ENCODE measurements around the gene LCE7A. TPM values are rescaled to one million over a fixed set of nuclear protein-coding genes. Genes with fewer than 3 reads are reported as not detected.

LCE7A gene
- total RNA-seq, 1 donor from 2014 or later, result not detected

DNA sequence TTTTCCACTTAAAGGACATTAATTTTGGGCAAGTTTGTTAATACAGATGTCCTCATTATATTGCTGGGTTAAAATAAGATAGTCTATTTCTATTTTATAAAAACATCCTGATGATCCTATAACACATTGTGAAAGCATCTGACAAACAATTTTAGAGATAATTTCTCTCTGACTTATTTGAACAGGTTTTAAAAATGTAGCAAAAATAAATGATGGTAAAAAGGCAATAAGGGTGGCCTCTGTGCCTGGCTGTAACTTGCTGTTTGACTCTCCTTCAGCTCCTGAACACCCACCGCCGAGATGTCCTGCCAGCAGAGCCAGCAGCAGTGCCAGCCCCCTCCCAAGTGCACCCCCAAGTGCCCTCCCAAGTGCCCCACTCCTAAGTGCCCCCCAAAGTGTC lies 32.6 kb upstream of the LCE7A start, which contains the start of gene LCE1A:
Gene LCE1A, plus strand, starts transcription at position 301 of the 400 bp plus-strand sequence. Its CDS starts 0 bp downstream, at position 301.
- Mint-ChIP-seq H3K4me1 (ENCODE audit: unreplicated experiment) (no peaks in the 10 kb centered on the region), H3K27ac (no peak within 1 kb of the TSS), H3K27me3 (no peaks in the 10 kb centered on the region), H3K4me3 (no peak within 1 kb of the TSS), H3K36me3 (no peaks in the 10 kb centered on the region), H3K9me3 (no peaks in the 10 kb centered on the region)
- TF ChIP-seq, protein P1, sequence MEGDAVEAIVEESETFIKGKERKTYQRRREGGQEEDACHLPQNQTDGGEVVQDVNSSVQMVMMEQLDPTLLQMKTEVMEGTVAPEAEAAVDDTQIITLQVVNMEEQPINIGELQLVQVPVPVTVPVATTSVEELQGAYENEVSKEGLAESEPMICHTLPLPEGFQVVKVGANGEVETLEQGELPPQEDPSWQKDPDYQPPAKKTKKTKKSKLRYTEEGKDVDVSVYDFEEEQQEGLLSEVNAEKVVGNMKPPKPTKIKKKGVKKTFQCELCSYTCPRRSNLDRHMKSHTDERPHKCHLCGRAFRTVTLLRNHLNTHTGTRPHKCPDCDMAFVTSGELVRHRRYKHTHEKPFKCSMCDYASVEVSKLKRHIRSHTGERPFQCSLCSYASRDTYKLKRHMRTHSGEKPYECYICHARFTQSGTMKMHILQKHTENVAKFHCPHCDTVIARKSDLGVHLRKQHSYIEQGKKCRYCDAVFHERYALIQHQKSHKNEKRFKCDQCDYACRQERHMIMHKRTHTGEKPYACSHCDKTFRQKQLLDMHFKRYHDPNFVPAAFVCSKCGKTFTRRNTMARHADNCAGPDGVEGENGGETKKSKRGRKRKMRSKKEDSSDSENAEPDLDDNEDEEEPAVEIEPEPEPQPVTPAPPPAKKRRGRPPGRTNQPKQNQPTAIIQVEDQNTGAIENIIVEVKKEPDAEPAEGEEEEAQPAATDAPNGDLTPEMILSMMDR (conservative IDR thresholded peaks at IDR 0.05), result no peak
- DNase-seq (ENCODE audit: extremely low spot score, unreplicated experiment), result no peak

DNA sequence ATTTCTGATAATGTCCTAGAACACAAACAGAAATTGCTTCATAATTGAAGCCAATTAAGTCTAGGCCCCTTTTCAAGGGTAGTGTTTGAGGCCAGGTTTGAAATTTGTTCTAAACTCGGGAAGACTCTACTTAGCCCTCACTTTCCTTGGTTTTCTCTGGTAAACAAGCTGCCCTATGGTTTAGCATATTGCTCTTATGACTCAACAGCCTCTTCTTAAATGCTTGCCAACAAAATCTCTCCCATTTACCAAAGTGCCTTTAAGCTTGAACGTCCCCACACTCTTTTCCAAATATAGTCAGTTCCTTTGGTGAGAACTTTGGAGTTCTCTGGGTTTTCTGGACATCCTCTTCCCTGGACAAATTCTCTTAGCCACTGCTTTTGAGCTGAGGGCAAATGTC lies 22.9 kb upstream of the LCE7A start:
- DNase-seq (ENCODE audit: extremely low spot score, unreplicated experiment), result no peak
- Mint-ChIP-seq H3K27me3 (no peaks in the 10 kb centered on the region), H3K36me3 (no peaks in the 10 kb centered on the region), H3K27ac (no peak overlapping the region), H3K4me3 (no peak overlapping the region), H3K9me3 (peaks cover 5% of the 10 kb centered on the region), H3K4me1 (ENCODE audit: unreplicated experiment) (no peaks in the 10 kb centered on the region)
- TF ChIP-seq, protein P1 (conservative IDR thresholded peaks at IDR 0.05), result no peak

DNA sequence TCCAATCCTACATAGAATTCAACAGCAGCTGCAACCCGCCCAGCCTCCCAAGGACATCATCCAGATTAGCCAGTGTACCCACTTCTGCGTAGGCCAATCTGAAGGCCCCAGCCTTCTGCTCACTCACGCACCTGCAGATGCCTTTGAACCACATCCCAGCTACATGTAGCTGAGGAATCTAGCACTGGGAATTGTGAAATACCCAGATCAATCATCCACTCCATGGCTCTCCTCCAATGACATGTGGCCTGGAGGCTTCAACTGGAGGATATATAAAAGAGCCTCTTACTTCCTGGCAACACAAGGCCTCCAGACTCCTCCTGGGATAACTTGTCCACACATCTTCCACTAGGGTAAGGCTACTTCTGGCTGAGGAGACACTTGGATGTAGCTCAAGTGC lies 17.2 kb upstream of the LCE7A start, which contains the start of gene LCE6A:
Gene LCE6A, plus strand, starts transcription at position 301 of the 400 bp plus-strand sequence. CDS start 665 bp downstream, outside the sequence.
- no peaks in the 10 kb centered on the region for H3K27me3 Mint-ChIP-seq
- no peak within 1 kb of the TSS for H3K27ac Mint-ChIP-seq
- no peak for DNase-seq (ENCODE audit: extremely low spot score, unreplicated experiment)
- H3K4me3 Mint-ChIP-seq, result no peak within 1 kb of the TSS
- H3K9me3 Mint-ChIP-seq, result no peaks in the 10 kb centered on the region
- TF ChIP-seq, protein P1 (conservative IDR thresholded peaks at IDR 0.05), result no peak
- H3K4me1 Mint-ChIP-seq (ENCODE audit: unreplicated experiment), result no peaks in the 10 kb centered on the region
- H3K36me3 Mint-ChIP-seq, result no peaks in the 10 kb centered on the region

DNA sequence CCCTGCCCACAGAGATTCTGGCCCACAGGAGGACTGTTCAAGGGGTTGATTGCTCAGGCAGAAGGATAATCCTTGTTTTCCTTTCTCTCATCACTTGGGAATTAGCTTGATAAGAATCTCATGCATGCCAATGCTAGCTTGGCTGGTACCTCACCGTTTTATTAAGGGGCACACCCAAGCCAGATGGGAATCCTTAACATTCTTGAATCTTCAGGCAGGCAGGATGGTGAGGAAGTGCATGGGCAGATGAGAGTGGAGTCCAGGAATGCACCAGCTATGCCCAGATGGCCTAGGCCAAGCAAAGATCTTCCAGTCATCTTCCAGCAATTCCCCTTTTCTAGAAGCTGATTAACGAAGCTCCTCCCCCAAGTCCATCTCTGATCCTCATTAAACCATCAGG lies 4.1 kb upstream of the LCE7A start:
- Mint-ChIP-seq H3K36me3 (no peaks in the 10 kb centered on the region), H3K9me3 (peaks cover 4% of the 10 kb centered on the region)

DNA sequence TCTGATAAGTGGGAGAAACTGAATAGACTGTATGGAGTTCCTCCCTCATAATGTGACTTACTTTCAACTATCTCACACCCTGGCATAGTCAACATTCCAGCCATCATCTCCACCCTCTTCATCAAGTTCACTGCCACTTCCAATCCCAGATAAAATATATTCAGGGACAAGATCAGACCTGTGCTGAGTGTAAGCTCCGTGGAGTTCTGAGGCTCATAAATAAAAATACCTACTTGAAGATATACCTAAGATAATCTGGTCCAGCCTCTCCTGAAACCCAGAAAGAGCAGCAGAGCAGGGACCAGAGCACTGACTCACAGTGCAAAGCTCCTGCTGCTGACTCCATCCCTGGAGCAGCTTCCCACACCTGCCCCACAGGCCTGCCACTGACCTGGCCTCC lies 1.7 kb upstream of the LCE7A start:
- TF ChIP-seq, protein P1 (conservative IDR thresholded peaks at IDR 0.05), result no peak
- H3K4me1 Mint-ChIP-seq (ENCODE audit: unreplicated experiment), result no peaks in the 10 kb centered on the region
- H3K27me3 Mint-ChIP-seq, result no peaks in the 10 kb centered on the region
- no peak for DNase-seq (ENCODE audit: extremely low spot score, unreplicated experiment)
- H3K9me3 Mint-ChIP-seq, result peaks cover 4% of the 10 kb centered on the region
- H3K27ac Mint-ChIP-seq, result no peak overlapping the region
- no peak overlapping the region for H3K4me3 Mint-ChIP-seq
- no peaks in the 10 kb centered on the region for H3K36me3 Mint-ChIP-seq

More for the DNA sequence above, 4.1 kb upstream of the LCE7A start:
- H3K27ac Mint-ChIP-seq, result no peak overlapping the region
- no peak for DNase-seq (ENCODE audit: extremely low spot score, unreplicated experiment)
- TF ChIP-seq, protein P1 (conservative IDR thresholded peaks at IDR 0.05), result no peak
- H3K27me3 Mint-ChIP-seq, result no peaks in the 10 kb centered on the region
- H3K4me1 Mint-ChIP-seq (ENCODE audit: unreplicated experiment), result no peaks in the 10 kb centered on the region
- no peak overlapping the region for H3K4me3 Mint-ChIP-seq

DNA sequence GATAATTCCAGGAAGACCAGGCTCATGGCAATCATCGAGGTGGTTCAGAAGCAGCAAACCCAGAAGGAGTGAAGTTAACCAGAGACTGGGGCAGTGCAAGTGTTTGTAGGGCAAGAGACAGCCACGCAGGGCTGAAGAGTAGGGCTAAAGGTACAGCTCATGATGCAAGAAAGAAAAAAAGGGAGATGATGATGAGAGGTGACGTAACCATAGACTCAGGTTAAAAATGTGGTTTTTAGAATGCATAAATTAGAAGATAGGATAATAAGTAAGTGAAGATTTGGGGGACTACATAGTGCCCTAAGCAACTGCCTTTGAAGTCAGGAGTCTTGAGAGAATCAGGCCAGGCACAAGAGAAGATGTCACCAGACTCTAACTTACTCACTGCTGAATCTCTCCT lies 333 bp downstream of the LCE7A start:
- TF ChIP-seq, protein P1 (conservative IDR thresholded peaks at IDR 0.05), result no peak
- H3K27ac Mint-ChIP-seq, result no peak overlapping the region
- H3K36me3 Mint-ChIP-seq, result no peaks in the 10 kb centered on the region
- no peak for DNase-seq (ENCODE audit: extremely low spot score, unreplicated experiment)
- no peaks in the 10 kb centered on the region for H3K27me3 Mint-ChIP-seq
- H3K9me3 Mint-ChIP-seq, result no peaks in the 10 kb centered on the region
- H3K4me1 Mint-ChIP-seq (ENCODE audit: unreplicated experiment), result no peaks in the 10 kb centered on the region
- no peak overlapping the region for H3K4me3 Mint-ChIP-seq
